GM12878 (cell line): ENCODE results near the gene APOL4.

ENCODE experiments used
- CTCF ChIP-seq, 3 experiments: IDR thresholded peaks in 2 of 3; conservative IDR thresholded peaks in 1 of 3; 2 replicates each; pipeline ENCODE4 v1.5.1; 2011; ENCODE audit warnings: low read depth in 3 of 3, low read length in 3 of 3, mild to moderate bottlenecking in 3 of 3, control low read depth in 2 of 3, moderate library complexity in 2 of 3, inconsistent platforms in 1 of 3, mixed read lengths in 1 of 3; ENCODE audit not compliant: control insufficient read depth in 2 of 3, insufficient read depth in 1 of 3; ENCODE audit errors: extremely low read depth in 1 of 3
- EP300 ChIP-seq, 2 experiments: fragments of 150-350 bp in 1 of 2; IDR thresholded peaks; 2 replicates each; pipeline ENCODE4 v1.6.1; 2011 to 2012; ENCODE audit warnings: low read depth in 2 of 2, low read length in 2 of 2, borderline replicate concordance in 1 of 2, improper control_type of control experiment in 1 of 2, inconsistent platforms in 1 of 2; ENCODE audit not compliant: control insufficient read depth in 1 of 2
- FOXM1 ChIP-seq: IDR thresholded peaks from 2 replicates; pipeline ENCODE4 v1.6.1; 2012; ENCODE audit warnings: low read depth, mild to moderate bottlenecking, inconsistent platforms, low read length, moderate library complexity
- MYC ChIP-seq: IDR thresholded peaks from 2 replicates; pipeline ENCODE4 v1.6.1; 2011; ENCODE audit warnings: mild to moderate bottlenecking, low read length, moderate library complexity, inconsistent platforms; ENCODE audit not compliant: insufficient read depth, insufficient replicate concordance, insufficient read length, severe bottlenecking
- PKNOX1 ChIP-seq: fragments of 450-650 bp; IDR thresholded peaks from 2 replicates; pipeline ENCODE4 v1.6.1; 2016; ENCODE audit warnings: mild to moderate bottlenecking
- POLR2A ChIP-seq: IDR thresholded peaks from 2 replicates; pipeline ENCODE4 v1.6.1; 2011; ENCODE audit warnings: low read depth, mild to moderate bottlenecking, low read length
- RAD51 ChIP-seq: fragments of 450-650 bp; IDR thresholded peaks from 2 replicates; pipeline ENCODE4 v1.6.1; 2016; ENCODE audit warnings: moderate library complexity, mild to moderate bottlenecking, inconsistent platforms
- STAT3 ChIP-seq: IDR thresholded peaks from 2 replicates; pipeline ENCODE4 v1.6.1; 2011; ENCODE audit warnings: low read depth, low read length, improper control_type of control experiment
- SUZ12 ChIP-seq: fragments of 200-600 bp; sonication (generic); IDR thresholded peaks from one replicate; pipeline ENCODE4 v1.6.1; 2018; ENCODE audit warnings: antibody characterized with exemption, mild to moderate bottlenecking; ENCODE audit not compliant: unreplicated experiment
- TAF1 ChIP-seq: IDR thresholded peaks from 2 replicates; pipeline ENCODE4 v1.6.1; 2011; ENCODE audit warnings: mild to moderate bottlenecking, low read depth, low read length, borderline replicate concordance
- YY1 ChIP-seq: IDR thresholded peaks from 2 replicates; pipeline ENCODE4 v1.6.1; 2011; ENCODE audit warnings: low read depth, mild to moderate bottlenecking, low read length
- ZNF217 ChIP-seq: fragments of 450-650 bp; IDR thresholded peaks from 2 replicates; pipeline ENCODE4 v1.6.1; 2017; ENCODE audit warnings: antibody characterized with exemption, mild to moderate bottlenecking

- TF ChIP-seq MYC, result no peak
- no peak for TF ChIP-seq TAF1
- TF ChIP-seq CTCF (IDR thresholded peaks at IDR 0.05 in 2 of 3, conservative IDR thresholded peaks at IDR 0.05 in 1 of 3; ENCODE audit: control insufficient read depth in 2 of 3, extremely low read depth in 1 of 3, insufficient read depth in 1 of 3, low read depth in 3 of 3, low read length in 3 of 3), result no peak
- TF ChIP-seq PKNOX1, result no peak
- TF ChIP-seq RAD51, result no peak
- TF ChIP-seq ZNF217, result no peak
- no peak for TF ChIP-seq EP300 (IDR thresholded peaks at IDR 0.05; ENCODE audit: borderline replicate concordance in 1 of 2, control insufficient read depth in 1 of 2, low read depth in 2 of 2, low read length in 2 of 2)
- TF ChIP-seq FOXM1, result no peak
- TF ChIP-seq SUZ12, result no peak
- no peak for TF ChIP-seq YY1
- TF ChIP-seq POLR2A, result no peak
- TF ChIP-seq STAT3, result no peak
Measured at GRCh38 chr22:36193577-36193976, 8.0 kb downstream of the APOL4 start.
